Measurements from ENCODE around the gene UBE2J1.
"Not testable (repeated sequence)": the region's sequence is repeated elsewhere in the genome, so short reads cannot be mapped to it uniquely, and the experiment has no call there.

UBE2J1 gene

DNA sequence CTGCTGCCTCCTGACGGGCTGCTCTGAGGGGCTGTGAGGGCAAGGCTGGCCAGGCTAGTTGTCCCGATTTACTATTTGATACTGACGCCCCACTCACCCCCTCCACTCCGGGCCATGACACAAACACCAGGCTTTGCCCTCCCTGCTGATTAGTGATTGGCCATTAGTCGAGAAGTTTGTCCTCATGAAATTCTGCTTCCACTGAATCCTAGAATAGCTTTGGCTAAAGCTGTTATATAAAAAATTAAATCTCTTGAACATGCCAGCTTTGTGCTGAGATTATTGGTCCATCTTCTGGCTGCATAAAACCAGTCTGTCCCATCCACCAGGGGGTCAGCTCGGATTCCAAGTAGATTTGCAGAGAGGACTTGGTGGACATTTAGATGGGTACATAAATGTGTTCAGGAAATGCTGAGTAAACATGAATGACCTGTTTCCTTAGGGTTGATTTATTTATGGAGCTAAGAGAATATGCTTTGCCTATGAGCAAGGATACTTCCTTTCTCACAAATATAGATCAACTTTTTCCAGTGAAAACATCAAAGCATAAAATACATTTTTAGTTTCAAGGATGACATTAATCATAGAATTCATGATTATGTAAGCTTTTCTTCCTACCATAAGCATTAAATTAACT, 37.2 kb downstream of the UBE2J1 start, which contains the start of gene GABRR2:
Gene GABRR2 (minus strand): TSS at position 51 of the 637 bp plus-strand sequence. CDS start 134 bp downstream, outside the sequence.
- DNase-seq, result no peak

DNA sequence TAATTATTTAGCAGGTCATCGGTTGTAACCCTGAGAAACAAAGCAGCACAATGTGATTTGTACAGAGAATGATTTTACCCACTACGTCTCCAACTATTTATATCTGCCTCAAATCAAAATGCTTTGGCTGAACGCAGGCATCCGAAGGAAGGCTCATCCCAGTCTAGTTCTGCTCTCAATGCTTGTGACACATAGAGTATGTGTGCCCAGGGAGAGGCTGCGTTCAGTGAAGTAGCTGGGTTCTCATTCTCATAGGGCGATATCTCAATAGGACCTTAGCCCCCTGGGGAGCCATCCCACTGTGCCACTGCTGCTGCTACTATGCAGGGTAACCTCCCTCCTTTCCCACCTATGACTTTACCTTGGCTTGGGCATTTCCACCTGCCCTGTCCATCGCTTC, 37.8 kb downstream of the UBE2J1 start:
- no peak for DNase-seq

DNA sequence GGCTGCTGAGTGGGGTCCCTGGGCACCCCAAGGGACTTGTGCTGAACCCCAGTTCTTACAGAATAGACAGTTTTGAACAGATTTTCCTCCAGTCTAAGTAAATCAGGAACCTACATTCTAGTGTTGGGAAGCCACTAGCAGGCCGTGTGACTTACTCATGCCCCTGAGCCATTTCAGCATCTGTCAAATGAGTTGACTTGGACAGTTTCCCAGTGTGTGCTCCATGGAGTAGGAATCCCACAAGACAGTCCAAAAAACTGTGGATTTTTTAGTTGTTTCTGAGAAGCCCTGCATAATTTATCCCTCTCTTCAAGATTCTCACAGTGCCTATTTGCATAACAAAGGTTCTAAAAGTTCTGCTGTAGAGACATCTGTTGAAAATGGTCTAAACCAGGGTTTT, 39.5 kb downstream of the UBE2J1 start:
- no peak for DNase-seq

DNA sequence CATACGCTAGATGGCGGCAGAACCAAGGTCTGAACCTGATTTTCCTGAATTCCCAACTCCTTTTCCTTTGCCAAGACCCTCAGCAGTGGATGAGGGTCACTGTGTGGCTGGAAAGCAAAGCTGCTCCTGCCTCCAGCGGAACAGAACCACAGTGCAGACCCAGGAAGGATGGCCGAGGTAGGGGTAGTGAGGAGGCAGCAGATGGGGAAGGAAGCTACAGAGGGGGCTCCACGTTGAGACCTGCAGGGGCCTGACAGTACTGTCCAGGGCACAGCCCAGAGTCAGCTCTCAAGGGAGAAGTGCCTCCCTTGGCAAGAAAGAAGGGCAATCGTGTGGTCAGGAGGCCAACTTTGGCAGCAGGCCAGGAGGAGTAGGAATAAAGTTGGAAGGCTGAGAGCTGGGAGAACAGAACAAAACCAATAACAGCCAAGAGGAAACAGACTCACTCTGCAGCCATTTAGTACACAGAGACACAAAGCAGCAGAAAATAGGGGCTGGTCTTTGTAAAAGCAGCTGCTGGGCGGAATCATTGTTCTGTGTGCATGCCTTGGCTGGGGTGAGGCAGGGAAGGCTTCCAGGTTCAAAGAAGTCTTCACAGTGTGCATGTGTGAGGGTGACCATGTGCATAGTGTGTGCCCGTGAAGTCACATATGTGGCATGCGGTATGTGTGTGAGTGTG, 40.5 kb downstream of the UBE2J1 start:
- DNase-seq, result no peak

DNA sequence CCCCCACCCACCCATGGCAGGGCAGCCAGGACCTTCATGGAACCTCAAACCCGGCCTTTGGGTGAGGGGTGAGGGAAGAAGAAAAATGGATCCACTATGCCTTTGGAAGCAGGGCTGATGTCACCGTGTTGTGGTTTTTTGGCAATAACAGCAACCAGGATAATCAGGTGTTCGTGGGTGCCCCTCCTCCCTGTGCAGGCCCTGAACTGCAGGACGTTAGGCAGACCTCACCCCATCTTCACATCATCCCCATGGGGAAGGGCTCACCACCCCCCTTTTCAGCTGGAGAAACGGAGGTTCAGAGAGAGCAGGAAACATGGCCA, 41.0 kb downstream of the UBE2J1 start:
- no peak for DNase-seq

GRCh38 chr6:89310929-89311328, 41.6 kb downstream of the UBE2J1 start:
- DNase-seq, result no peak

- no peak for DNase-seq
These were observed 43.8 kb downstream of the UBE2J1 start for GRCh38 chr6:89308525-89309395.

GRCh38 chr6:89304517-89304916, 48.0 kb downstream of the UBE2J1 start:
- not testable (repeated sequence) for DNase-seq

GRCh38 chr6:89302936-89303335, 49.6 kb downstream of the UBE2J1 start:
- DNase-seq, result no peak

GRCh38 chr6:89302195-89302770, 50.2 kb downstream of the UBE2J1 start:
- DNase-seq, result no peak

DNA sequence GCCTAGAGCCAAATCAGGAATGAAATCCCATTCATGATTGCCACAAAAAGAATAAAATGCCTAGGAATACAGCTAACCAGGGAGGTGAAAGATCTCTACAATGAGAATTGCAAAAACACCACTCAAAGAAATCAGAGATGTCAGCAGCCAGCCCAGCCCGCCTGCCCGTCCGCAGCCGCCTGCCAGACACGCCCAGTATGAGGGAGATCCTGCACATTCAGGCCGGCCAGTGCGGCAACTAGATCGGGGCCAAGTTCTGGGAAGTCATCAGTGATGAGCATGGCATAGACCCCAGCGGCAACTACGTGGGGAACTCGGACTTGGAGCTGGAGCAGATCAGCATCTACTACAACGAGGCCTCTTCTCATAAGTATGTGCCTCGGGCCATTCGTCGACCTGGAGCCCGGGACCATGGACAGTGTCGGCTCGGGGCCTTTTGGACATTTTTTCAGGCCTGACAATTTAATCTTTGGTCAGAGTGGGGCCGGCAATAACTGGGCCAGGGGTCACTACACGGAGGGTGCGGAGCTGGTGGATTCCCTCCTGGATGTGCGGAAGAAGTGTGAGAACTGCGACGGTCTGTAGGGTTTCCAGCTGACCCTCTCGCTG, 50.8 kb downstream of the UBE2J1 start:
- no peak for DNase-seq

DNA sequence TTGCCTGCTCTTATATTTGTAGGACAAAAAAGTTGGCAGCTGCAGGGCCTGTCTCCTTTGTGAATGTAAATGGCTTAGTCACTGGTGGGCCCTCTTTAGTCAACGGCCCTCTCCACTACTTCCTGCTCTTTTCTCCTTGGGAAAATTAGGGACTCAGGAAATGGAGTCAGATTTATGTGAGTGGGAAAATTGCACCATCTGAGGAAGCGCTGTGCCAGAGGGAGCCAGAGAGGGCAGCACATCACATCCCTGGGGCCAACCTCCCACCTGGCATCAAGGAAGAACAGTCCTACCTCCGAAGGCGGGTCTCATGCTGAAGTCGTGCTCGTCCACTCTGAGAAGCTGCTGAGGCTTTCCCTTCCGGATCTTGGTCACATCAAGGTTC, 53.1 kb downstream of the UBE2J1 start:
- DNase-seq, result no peak

DNA sequence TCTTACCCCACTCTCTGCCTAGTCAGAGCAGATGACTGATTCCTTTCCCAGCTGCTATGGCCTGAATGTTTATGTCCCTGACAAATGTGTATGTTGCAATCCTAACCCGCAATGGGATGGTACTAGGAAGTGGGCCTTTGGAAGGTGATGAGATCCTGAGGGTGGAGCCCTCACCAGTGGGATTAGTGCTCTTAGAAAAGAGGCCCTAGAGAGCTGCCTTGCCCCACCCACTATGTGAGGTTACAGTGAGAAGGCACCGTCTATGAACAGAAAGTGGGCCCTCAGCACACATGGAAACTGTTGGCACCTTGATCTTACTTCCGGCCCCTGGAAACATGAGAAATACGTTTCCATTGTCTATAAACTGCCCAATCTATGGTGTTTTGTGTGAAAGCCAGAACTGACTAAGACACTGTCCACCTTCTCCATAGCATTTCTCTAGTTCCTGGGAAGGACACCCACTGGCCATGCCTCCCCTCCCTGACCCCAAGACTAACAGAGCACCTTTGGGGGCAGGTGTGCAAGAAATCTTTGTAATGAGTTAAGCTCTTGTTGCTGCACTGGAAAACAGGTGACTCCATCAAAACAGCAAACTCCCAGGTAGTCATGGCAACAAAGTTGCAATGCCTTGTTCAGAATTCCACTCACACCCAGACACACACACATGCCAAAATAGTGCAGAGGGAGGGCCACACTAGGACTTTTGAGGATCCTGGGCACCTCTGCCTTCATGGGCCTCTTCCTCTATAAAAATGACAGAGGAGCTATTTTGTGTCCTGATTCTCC, 53.6 kb downstream of the UBE2J1 start:
- no peak for DNase-seq

- DNase-seq, result peak; percentile 56
These were observed 54.7 kb downstream of the UBE2J1 start for GRCh38 chr6:89297695-89298351.

GRCh38 chr6:89295981-89296380, 56.5 kb downstream of the UBE2J1 start:
- DNase-seq, result no peak

GRCh38 chr6:89295116-89295515, 57.4 kb downstream of the UBE2J1 start:
- not testable (repeated sequence) for DNase-seq

GRCh38 chr6:89291256-89291819, 61.2 kb downstream of the UBE2J1 start:
- DNase-seq, result no peak

- DNase-seq, result no peak
These were observed 61.9 kb downstream of the UBE2J1 start for GRCh38 chr6:89290401-89291155.

GRCh38 chr6:89289710-89290109, 62.8 kb downstream of the UBE2J1 start:
- DNase-seq, result no peak

DNA sequence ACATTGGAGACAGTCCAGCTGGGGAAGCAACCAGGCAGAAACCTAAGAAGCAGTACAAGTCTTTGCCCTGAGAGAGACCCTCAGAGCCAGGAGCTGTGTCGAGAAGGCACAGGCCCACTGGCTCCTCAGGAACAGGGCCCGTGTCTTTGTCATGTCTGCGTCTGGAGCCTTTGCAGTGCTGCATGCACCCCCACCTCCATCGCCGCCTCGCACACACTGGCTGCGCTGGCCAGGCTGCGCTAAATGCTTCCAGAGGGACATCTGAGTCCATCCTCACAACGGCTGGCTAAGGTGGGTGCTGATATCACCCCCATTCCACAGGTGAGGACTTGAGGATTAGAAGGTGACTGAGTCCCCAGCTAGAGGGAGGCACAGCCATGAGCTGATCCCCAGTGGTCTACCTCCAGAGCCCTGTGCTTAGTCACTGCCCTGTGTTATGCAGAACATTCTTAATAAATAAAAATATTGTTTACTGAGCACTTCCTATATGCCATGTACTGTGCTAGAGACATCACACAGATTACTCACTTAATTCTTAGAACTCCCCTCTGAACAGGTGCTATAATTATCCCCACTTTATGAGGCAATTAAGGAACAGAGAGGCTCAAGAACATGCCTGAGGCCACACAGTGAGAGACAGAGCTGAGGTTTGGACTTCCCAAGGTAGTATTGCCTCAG, 65.0 kb downstream of the UBE2J1 start:
- no peak for DNase-seq
